Brain microvascular endothelial cell (primary cell): ENCODE measurements around the gene USP12.

Experiments used
- DNase-seq: peaks from one replicate; pipeline ENCODE4 v3.0.0-alpha.2; 2020
- H3K27ac ChIP-seq: fragments of 250-450 bp; sonication (Bioruptor Pico); 2 replicates; pipeline ENCODE4 v1.5.1; 2020; ENCODE audit warnings: mild to moderate bottlenecking, moderate library complexity
- H3K27me3 ChIP-seq: fragments of 250-450 bp; sonication (Bioruptor Pico); replicated peaks from 2 replicates; pipeline ENCODE4 v1.5.1; 2020; ENCODE audit warnings: mild to moderate bottlenecking
- H3K36me3 ChIP-seq: fragments of 250-450 bp; sonication (Bioruptor Pico); replicated peaks from 2 replicates; pipeline ENCODE4 v1.5.1; 2020; ENCODE audit warnings: mild to moderate bottlenecking
- H3K4me3 ChIP-seq: 2 replicates; pipeline ENCODE4 v1.5.1; 2011; ENCODE audit warnings: low read depth, mild to moderate bottlenecking, control low read depth, low read length, moderate library complexity
- CTCF ChIP-seq: IDR thresholded peaks from 2 replicates; pipeline ENCODE4 v1.5.1; 2011; ENCODE audit warnings: low read depth, mild to moderate bottlenecking, moderate library complexity, low read length, control low read depth, inconsistent platforms; ENCODE audit errors: missing control alignments
- in situ Hi-C: cut with HindIII; loops from 2 replicates; pipeline ENCODE4 v1.10.0; 2017; ENCODE audit warnings: low sequenced_read_pairs, low pct_ligation_motif_present

USP12 gene

GRCh38 chr13:27020415-27020814 is 151.2 kb downstream of the USP12 start:
- no peak overlapping the region for H3K27ac ChIP-seq
- in situ Hi-C loops = no loop called here
- no peak overlapping the region for H3K4me3 ChIP-seq
- H3K36me3 ChIP-seq = no peaks in the 10 kb centered on the region
- DNase-seq = no peak
- TF ChIP-seq CTCF = no peak
- no peaks in the 10 kb centered on the region for H3K27me3 ChIP-seq

- H3K27me3 ChIP-seq = no peaks in the 10 kb centered on the region
- TF ChIP-seq CTCF = no peak
- DNase-seq = no peak
- no peak overlapping the region for H3K4me3 ChIP-seq
- no peak overlapping the region for H3K27ac ChIP-seq
- in situ Hi-C loops = no loop called here
- no peaks in the 10 kb centered on the region for H3K36me3 ChIP-seq
These were observed 152.7 kb downstream of the USP12 start for GRCh38 chr13:27018882-27019281.

GRCh38 chr13:27018344-27018861 is 153.2 kb downstream of the USP12 start:
- H3K4me3 ChIP-seq = no peak overlapping the region
- no peak for TF ChIP-seq CTCF
- no peaks in the 10 kb centered on the region for H3K36me3 ChIP-seq
- in situ Hi-C loops = no loop called here
- no peak overlapping the region for H3K27ac ChIP-seq
- no peaks in the 10 kb centered on the region for H3K27me3 ChIP-seq
- no peak for DNase-seq

GRCh38 chr13:27016875-27017274 is 154.7 kb downstream of the USP12 start:
- no peak overlapping the region for H3K4me3 ChIP-seq
- H3K27me3 ChIP-seq = no peaks in the 10 kb centered on the region
- no peak for TF ChIP-seq CTCF
- no peak overlapping the region for H3K27ac ChIP-seq
- no peaks in the 10 kb centered on the region for H3K36me3 ChIP-seq
- DNase-seq = no peak
- in situ Hi-C loops = no loop called here
